Neural cell (in vitro differentiated cells): Measurements from ENCODE around the gene AXL. TPM values are rescaled to one million over a fixed set of nuclear protein-coding genes. Genes with fewer than 3 reads are reported as not detected.

Experiments used
- H2AFZ ChIP-seq: fragments of 200-600, 300-800 bp; sonication (generic), shearing (Covaris generic); 2 replicates; pipeline ENCODE4 v1.6.0; 2014; ENCODE audit warnings: low read depth, mild to moderate bottlenecking, antibody characterized with exemption, low read length, moderate library complexity
- H3F3A ChIP-seq: fragments of 200-600 bp; shearing (Covaris generic); 2 replicates; pipeline ENCODE4 v1.6.1; 2016; ENCODE audit warnings: mild to moderate bottlenecking, moderate library complexity, mixed read lengths, antibody characterized with exemption, low read length; ENCODE audit not compliant: insufficient read depth, poor library complexity, severe bottlenecking
- H3K27ac ChIP-seq: fragments of 200-600, 300-800 bp; sonication (generic), shearing (Covaris generic); 2 replicates; pipeline ENCODE4 v1.5.1; 2014; ENCODE audit warnings: mild to moderate bottlenecking, low read length, moderate library complexity
- H3K27me3 ChIP-seq: fragments of 300-800, 200-600 bp; sonication (generic), shearing (Covaris generic); 2 replicates; pipeline ENCODE4 v1.6.0; 2014; ENCODE audit warnings: mild to moderate bottlenecking, low read depth, low read length, moderate library complexity; ENCODE audit not compliant: insufficient read depth
- H3K36me3 ChIP-seq: fragments of 300-800, 200-600 bp; sonication (generic), shearing (Covaris generic); 2 replicates; pipeline ENCODE4 v1.5.1; 2014; ENCODE audit warnings: mild to moderate bottlenecking, antibody characterized with exemption, low read length, moderate library complexity; ENCODE audit not compliant: insufficient read depth
- H3K4me2 ChIP-seq: fragments of 300-800, 200-600 bp; sonication (generic), shearing (Covaris generic); 2 replicates; pipeline ENCODE4 v1.6.0; 2014; ENCODE audit warnings: mild to moderate bottlenecking, low read length
- H3K4me3 ChIP-seq: fragments of 300-800, 200-600 bp; sonication (generic), shearing (Covaris generic); 2 replicates; pipeline ENCODE4 v1.5.1; 2014; ENCODE audit warnings: mild to moderate bottlenecking, low read length, moderate library complexity
- H3K79me2 ChIP-seq: fragments of 200-600 bp; shearing (Covaris generic); replicated peaks from 2 replicates; pipeline ENCODE4 v1.6.0; 2014; ENCODE audit warnings: mild to moderate bottlenecking, low read length, moderate library complexity; ENCODE audit not compliant: insufficient read depth
- H3K9ac ChIP-seq: fragments of 300-800, 200-600 bp; sonication (generic), shearing (Covaris generic); 2 replicates; pipeline ENCODE4 v1.6.1; 2016; ENCODE audit warnings: mild to moderate bottlenecking, low read length, mixed read lengths
- H3K9me2 ChIP-seq: fragments of 200-600 bp; shearing (Covaris generic); 2 replicates; pipeline ENCODE4 v1.6.1; 2016; ENCODE audit warnings: mild to moderate bottlenecking, low read length, mixed read lengths; ENCODE audit not compliant: insufficient read depth
- H3K9me3 ChIP-seq: fragments of 200-600, 300-800 bp; sonication (generic), shearing (Covaris generic); 2 replicates; pipeline ENCODE4 v1.6.1; 2016; ENCODE audit warnings: mild to moderate bottlenecking, mixed run types, low read length, moderate library complexity, mixed read lengths
- H4K20me1 ChIP-seq: fragments of 200-600 bp; shearing (Covaris generic); 2 replicates; pipeline ENCODE4 v1.6.1; 2016; ENCODE audit warnings: mild to moderate bottlenecking, mixed run types; ENCODE audit not compliant: insufficient read depth
- EP300 ChIP-seq: fragments of 450-650 bp; conservative IDR thresholded peaks from 2 replicates; pipeline ENCODE4 v1.6.1; 2014; ENCODE audit warnings: antibody characterized with exemption, mild to moderate bottlenecking, moderate library complexity; ENCODE audit not compliant: poor library complexity, severe bottlenecking
- EZH2 ChIP-seq: fragments of 200-600, 300-800 bp; shearing (Covaris generic), sonication (generic); IDR thresholded peaks from 2 replicates; pipeline ENCODE4 v1.6.1; 2014; ENCODE audit warnings: antibody characterized with exemption, low read length, borderline replicate concordance, mild to moderate bottlenecking; ENCODE audit not compliant: insufficient read depth, poor library complexity, severe bottlenecking
- MXI1 ChIP-seq: fragments of 450-650 bp; conservative IDR thresholded peaks from 2 replicates; pipeline ENCODE4 v1.6.1; 2014; ENCODE audit warnings: antibody characterized with exemption, mild to moderate bottlenecking; ENCODE audit not compliant: poor library complexity, severe bottlenecking
- POLR2AphosphoS5 ChIP-seq: IDR thresholded peaks from 2 replicates; pipeline ENCODE4 v1.6.1; 2012
- RAD21 ChIP-seq: fragments of 450-650 bp; conservative IDR thresholded peaks from 2 replicates; pipeline ENCODE4 v1.6.1; 2014; ENCODE audit warnings: antibody characterized with exemption, mild to moderate bottlenecking, moderate library complexity
- SMC3 ChIP-seq: fragments of 450-650 bp; conservative IDR thresholded peaks from 2 replicates; pipeline ENCODE4 v1.6.1; 2014; ENCODE audit warnings: antibody characterized with exemption, mild to moderate bottlenecking, moderate library complexity; ENCODE audit not compliant: poor library complexity
- TAF1 ChIP-seq: IDR thresholded peaks from 2 replicates; pipeline ENCODE4 v1.6.1; 2012; ENCODE audit warnings: low read depth
- polyA plus RNA-seq: library from polyadenylated mRNA; depleted of rRNA; stranded (reverse); fragments of >200 nt; gene quantifications from 2 replicates; pipeline ENCODE4 v1.2.3, GENCODE V29; 2014
- TF ChIP-seq, protein P1 (sequence below): fragments of 450-650 bp; IDR thresholded peaks from 2 replicates; pipeline ENCODE4 v1.5.1; 2014; ENCODE audit warnings: antibody characterized with exemption, mild to moderate bottlenecking, moderate library complexity; ENCODE audit not compliant: poor library complexity, severe bottlenecking
- TF ChIP-seq, protein P2 (sequence below): IDR thresholded peaks from 2 replicates; pipeline ENCODE4 v1.6.1; 2012; ENCODE audit warnings: borderline replicate concordance

Gene AXL
- polyA plus RNA-seq, 1 donor from 2014 or later: 0.10 TPM

- TF ChIP-seq EZH2 (no peak), EP300 (no peak), MXI1 (no peak), TAF1 (no peak)
Observed at GRCh38 chr19:41305927-41306793, 87.1 kb downstream of the AXL start (continued).

DNA sequence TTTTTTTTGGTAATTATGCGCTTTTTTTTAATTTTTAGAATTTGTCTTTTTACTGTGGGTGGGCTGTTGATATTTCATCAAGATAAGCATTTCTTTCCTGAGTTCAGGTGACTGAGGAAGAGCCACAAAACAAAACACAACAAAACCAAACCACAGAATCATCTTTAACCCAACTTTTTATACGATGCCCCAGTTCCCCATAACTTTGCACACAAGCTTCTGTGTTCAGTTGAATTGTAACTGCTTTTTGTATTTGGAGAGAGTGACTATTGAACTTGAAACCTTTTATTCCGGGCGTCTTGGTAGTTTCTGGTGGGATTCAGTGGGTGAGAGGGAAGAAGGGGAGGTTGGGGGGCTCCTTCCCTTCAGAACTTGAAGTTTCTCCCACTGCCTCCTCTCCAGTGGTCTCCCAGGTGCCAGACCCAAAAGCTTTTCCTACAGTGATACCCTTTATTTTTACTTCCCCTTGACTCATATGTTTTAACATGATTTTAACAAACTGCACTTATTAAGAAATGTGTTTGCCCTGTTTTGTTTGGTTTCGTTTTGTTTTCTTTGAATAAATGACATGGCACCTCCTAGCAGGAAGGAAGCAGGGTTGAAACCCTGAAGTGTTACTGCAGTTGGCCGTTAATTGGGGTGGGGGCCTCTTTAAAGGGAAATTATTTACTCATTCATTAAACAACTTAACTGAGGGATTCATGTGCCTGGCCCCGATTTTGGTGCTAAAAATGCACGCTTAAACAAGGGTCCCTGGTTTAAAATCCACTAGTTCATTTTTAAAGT, 88.3 kb downstream of the AXL start:
- Histone ChIP-seq H3K4me3 (no peak overlapping the region), H4K20me1 (no peaks in the 10 kb centered on the region), H2AFZ (no peak overlapping the region), H3K9me3 (no peaks in the 10 kb centered on the region), H3F3A (no peaks in the 10 kb centered on the region), H3K4me2 (no peak overlapping the region), H3K9me2 (no peaks in the 10 kb centered on the region), H3K27ac (no peak overlapping the region), H3K27me3 (no peaks in the 10 kb centered on the region), H3K9ac (no peak overlapping the region), H3K79me2 (peaks cover 10% of the 10 kb centered on the region), H3K36me3 (no peaks in the 10 kb centered on the region)
- TF ChIP-seq RAD21 (no peak), TAF1 (no peak), SMC3 (no peak), EP300 (no peak), POLR2AphosphoS5 (no peak), MXI1 (no peak), EZH2 (no peak)
- TF ChIP-seq, protein P1, sequence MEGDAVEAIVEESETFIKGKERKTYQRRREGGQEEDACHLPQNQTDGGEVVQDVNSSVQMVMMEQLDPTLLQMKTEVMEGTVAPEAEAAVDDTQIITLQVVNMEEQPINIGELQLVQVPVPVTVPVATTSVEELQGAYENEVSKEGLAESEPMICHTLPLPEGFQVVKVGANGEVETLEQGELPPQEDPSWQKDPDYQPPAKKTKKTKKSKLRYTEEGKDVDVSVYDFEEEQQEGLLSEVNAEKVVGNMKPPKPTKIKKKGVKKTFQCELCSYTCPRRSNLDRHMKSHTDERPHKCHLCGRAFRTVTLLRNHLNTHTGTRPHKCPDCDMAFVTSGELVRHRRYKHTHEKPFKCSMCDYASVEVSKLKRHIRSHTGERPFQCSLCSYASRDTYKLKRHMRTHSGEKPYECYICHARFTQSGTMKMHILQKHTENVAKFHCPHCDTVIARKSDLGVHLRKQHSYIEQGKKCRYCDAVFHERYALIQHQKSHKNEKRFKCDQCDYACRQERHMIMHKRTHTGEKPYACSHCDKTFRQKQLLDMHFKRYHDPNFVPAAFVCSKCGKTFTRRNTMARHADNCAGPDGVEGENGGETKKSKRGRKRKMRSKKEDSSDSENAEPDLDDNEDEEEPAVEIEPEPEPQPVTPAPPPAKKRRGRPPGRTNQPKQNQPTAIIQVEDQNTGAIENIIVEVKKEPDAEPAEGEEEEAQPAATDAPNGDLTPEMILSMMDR: no peak
- TF ChIP-seq, protein P2, sequence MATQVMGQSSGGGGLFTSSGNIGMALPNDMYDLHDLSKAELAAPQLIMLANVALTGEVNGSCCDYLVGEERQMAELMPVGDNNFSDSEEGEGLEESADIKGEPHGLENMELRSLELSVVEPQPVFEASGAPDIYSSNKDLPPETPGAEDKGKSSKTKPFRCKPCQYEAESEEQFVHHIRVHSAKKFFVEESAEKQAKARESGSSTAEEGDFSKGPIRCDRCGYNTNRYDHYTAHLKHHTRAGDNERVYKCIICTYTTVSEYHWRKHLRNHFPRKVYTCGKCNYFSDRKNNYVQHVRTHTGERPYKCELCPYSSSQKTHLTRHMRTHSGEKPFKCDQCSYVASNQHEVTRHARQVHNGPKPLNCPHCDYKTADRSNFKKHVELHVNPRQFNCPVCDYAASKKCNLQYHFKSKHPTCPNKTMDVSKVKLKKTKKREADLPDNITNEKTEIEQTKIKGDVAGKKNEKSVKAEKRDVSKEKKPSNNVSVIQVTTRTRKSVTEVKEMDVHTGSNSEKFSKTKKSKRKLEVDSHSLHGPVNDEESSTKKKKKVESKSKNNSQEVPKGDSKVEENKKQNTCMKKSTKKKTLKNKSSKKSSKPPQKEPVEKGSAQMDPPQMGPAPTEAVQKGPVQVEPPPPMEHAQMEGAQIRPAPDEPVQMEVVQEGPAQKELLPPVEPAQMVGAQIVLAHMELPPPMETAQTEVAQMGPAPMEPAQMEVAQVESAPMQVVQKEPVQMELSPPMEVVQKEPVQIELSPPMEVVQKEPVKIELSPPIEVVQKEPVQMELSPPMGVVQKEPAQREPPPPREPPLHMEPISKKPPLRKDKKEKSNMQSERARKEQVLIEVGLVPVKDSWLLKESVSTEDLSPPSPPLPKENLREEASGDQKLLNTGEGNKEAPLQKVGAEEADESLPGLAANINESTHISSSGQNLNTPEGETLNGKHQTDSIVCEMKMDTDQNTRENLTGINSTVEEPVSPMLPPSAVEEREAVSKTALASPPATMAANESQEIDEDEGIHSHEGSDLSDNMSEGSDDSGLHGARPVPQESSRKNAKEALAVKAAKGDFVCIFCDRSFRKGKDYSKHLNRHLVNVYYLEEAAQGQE: no peak
